ENCODE results near the gene CEMIP.

Gene CEMIP

DNA sequence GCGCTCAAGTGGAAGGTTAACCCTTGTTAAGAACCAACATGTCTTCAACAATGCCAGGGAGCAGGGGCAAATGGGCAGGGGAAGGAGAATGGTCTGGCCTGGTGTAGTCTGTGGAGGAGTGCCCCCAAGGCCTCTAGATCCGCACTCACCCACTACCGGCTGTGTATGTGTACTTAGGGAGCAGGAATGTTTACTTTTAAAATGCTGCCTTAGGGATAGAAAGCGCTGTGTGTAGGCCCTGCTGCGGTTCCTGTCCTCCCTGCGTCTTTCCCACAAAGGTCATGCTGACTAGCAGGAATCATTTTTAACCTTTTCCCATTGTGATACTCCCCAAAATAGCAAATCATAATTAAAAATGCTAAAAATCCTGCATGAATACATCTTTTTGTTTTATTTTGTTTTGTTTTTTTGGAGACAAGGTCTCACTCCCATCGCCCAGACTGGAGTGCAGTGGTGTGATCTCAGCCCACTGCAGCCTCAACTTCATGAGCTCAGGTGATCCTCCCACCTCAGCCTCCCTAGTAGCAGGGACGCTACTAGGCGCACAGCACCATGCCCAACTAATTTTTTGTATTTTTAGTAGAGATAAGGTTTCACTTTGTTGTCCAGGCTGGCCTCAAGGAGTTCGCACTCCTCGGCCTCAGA lies 35.9 kb upstream of the CEMIP start:
- H3K4me1 ChIP-seq (ENCODE audit: control insufficient read depth, insufficient read depth, low read length): peaks cover 4% of the 10 kb centered on the region
- no peak overlapping the region for H3K27ac ChIP-seq (ENCODE audit: low read length)
- no CpG with 5 or more reads among the region's 11 CpGs for WGBS (ENCODE audit: insufficient coverage, insufficient read length)

DNA sequence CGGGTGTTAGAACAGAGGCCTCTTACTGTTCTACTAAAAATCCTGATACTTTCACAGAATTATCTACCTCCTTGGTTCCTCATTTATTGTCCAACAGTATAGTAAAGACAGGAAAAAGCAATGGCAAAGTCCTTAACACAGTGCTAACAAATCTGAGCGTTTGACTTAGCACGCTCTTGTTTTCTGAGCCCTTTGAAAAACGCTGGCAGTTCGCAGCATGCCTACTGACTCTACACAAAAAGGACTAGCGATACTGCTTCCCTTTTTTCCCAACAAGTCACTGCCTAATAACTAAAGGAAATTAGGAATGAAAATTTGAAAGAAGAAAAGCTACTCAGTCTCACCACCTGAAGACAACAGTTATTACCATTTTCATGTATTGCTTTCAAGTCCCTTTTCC lies 34.8 kb upstream of the CEMIP start:
- H3K27me3 ChIP-seq (ENCODE audit: control insufficient read depth, insufficient read depth, low read length): no peaks in the 10 kb centered on the region
- H3K36me3 ChIP-seq (ENCODE audit: control insufficient read depth, insufficient read depth, low read length): no peaks in the 10 kb centered on the region
- no peaks in the 10 kb centered on the region for H3K9me3 ChIP-seq (ENCODE audit: control insufficient read depth, insufficient read depth, low read length)
- no peak overlapping the region for H3K27ac ChIP-seq (ENCODE audit: low read length)
- peaks cover 4% of the 10 kb centered on the region for H3K4me1 ChIP-seq (ENCODE audit: control insufficient read depth, insufficient read depth, low read length)
- WGBS (ENCODE audit: insufficient coverage, insufficient read length): no CpG with 5 or more reads among the region's 6 CpGs
- no peak overlapping the region for H3K4me3 ChIP-seq (ENCODE audit: low read length)
- DNase-seq (ENCODE audit: low read depth, low spot score): no peak

More for the DNA sequence above, 35.9 kb upstream of the CEMIP start:
- Histone ChIP-seq H3K27me3 (ENCODE audit: control insufficient read depth, insufficient read depth, low read length) (no peaks in the 10 kb centered on the region), H3K36me3 (ENCODE audit: control insufficient read depth, insufficient read depth, low read length) (no peaks in the 10 kb centered on the region), H3K9me3 (ENCODE audit: control insufficient read depth, insufficient read depth, low read length) (no peaks in the 10 kb centered on the region), H3K4me3 (ENCODE audit: low read length) (no peak overlapping the region)
- DNase-seq (ENCODE audit: low read depth, low spot score): no peak

DNA sequence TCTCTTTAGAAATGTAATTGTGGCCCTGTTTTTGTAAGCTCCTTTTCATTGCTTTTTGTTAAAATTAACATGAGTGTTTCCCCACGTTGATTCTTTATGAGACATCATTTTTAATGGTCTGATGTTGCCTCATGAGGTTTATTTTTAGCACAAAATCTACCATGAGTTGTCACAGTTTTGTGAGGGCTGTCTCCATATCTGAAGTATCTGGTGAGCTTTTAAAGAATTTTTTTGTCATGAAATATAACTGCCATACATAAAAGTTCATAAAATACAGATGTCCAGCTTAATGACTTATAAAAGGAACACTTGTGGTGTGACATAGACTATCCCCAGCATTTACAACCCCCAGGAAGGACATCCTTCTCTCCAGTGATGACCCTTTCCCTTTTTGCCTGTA lies 34.3 kb upstream of the CEMIP start:
- Histone ChIP-seq H3K4me1 (ENCODE audit: control insufficient read depth, insufficient read depth, low read length) (peaks cover 4% of the 10 kb centered on the region), H3K36me3 (ENCODE audit: control insufficient read depth, insufficient read depth, low read length) (no peaks in the 10 kb centered on the region), H3K9me3 (ENCODE audit: control insufficient read depth, insufficient read depth, low read length) (no peaks in the 10 kb centered on the region), H3K27ac (ENCODE audit: low read length) (no peak overlapping the region), H3K27me3 (ENCODE audit: control insufficient read depth, insufficient read depth, low read length) (no peaks in the 10 kb centered on the region), H3K4me3 (ENCODE audit: low read length) (no peak overlapping the region)
- no peak for DNase-seq (ENCODE audit: low read depth, low spot score)
- WGBS (ENCODE audit: insufficient coverage, insufficient read length): no CpG with 5 or more reads among the region's 1 CpG

DNA sequence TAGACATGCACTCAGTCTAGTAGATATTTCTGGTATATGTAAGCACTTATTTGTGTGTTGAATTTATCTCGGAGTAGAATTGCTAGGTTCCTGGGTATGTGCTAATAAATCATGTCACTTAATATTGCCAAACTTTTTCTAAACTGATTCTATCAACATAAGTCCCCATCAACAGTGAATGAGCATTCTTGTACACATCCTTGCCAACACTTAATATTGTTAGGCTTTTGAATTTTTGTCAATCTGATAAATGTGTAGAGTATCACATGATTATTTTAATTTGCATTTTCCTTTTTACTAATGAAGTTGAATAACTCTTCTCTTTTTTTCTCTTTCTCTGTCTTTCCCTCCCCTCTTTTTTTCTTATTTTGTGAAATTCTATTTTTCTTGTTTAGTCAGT lies 33.3 kb upstream of the CEMIP start:
- H3K4me3 ChIP-seq (ENCODE audit: low read length): no peak overlapping the region
- no peaks in the 10 kb centered on the region for H3K9me3 ChIP-seq (ENCODE audit: control insufficient read depth, insufficient read depth, low read length)
- peaks cover 4% of the 10 kb centered on the region for H3K4me1 ChIP-seq (ENCODE audit: control insufficient read depth, insufficient read depth, low read length)
- H3K27ac ChIP-seq (ENCODE audit: low read length): no peak overlapping the region
- no peak for DNase-seq (ENCODE audit: low read depth, low spot score)
- no CpG with 5 or more reads among the region's 1 CpG for WGBS (ENCODE audit: insufficient coverage, insufficient read length)
- no peaks in the 10 kb centered on the region for H3K36me3 ChIP-seq (ENCODE audit: control insufficient read depth, insufficient read depth, low read length)
- H3K27me3 ChIP-seq (ENCODE audit: control insufficient read depth, insufficient read depth, low read length): no peaks in the 10 kb centered on the region

DNA sequence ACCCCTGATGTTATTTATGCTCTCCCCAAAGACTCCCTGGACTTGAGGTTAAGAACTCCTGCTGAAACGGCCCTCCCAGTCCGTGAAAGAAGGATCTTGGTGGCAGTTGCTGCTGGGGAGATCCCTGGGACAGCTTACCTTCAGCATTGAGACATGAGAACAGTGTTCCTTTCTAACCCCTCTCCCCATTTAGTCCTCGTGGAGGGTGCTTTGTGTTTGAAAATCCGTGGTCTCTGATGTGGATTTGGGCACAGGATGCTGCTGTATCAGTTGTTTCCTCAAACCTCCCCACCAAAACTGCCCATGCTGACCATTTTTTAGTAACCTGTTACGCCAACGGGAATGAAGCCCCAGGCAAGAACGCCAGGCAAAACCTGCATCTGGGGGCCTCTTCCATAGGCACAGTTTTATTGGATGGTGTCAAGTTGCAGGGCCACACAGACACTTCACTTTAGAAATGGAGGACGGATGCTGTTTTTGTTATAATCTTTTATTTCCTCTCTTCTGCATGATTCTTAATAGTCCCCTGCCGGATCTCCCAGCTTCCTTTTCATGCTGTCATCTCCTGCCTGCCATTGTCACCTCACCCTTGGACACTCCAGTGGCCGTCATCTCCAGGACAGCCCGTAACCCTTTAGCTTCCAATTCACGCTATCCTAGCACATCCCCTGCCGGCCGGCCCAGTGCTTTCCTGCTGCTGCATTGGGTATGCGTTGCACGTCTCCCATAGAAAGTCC lies 31.7 kb upstream of the CEMIP start:
- Histone ChIP-seq H3K27me3 (ENCODE audit: control insufficient read depth, insufficient read depth, low read length) (no peaks in the 10 kb centered on the region), H3K9me3 (ENCODE audit: control insufficient read depth, insufficient read depth, low read length) (no peaks in the 10 kb centered on the region), H3K36me3 (ENCODE audit: control insufficient read depth, insufficient read depth, low read length) (no peaks in the 10 kb centered on the region), H3K27ac (ENCODE audit: low read length) (no peak overlapping the region), H3K4me3 (ENCODE audit: low read length) (no peak overlapping the region), H3K4me1 (ENCODE audit: control insufficient read depth, insufficient read depth, low read length) (peaks cover 4% of the 10 kb centered on the region)
- no peak for DNase-seq (ENCODE audit: low read depth, low spot score)
- no CpG with 5 or more reads among the region's 16 CpGs for WGBS (ENCODE audit: insufficient coverage, insufficient read length)

DNA sequence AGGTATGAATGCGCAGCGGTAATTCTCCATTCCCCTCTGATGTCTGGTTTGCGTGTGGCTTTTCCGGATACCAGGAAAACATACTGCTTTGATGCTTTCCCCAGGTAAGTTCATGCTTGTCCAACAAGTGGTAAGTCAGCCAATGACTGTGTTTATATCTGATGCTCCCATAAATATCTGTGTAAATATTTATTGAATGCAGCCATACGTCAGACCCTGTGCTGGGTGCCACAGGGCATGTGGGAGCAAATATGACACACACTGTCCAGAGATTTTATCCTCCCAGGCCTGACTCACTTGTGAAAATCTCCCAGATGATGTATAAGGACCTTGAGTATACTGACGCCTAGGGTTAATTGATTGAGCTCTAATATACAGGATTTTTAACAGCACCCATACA lies 29.6 kb upstream of the CEMIP start:
- DNase-seq (ENCODE audit: low read depth, low spot score): no peak
- Histone ChIP-seq H3K27ac (ENCODE audit: low read length) (no peak overlapping the region), H3K36me3 (ENCODE audit: control insufficient read depth, insufficient read depth, low read length) (no peaks in the 10 kb centered on the region)

DNA sequence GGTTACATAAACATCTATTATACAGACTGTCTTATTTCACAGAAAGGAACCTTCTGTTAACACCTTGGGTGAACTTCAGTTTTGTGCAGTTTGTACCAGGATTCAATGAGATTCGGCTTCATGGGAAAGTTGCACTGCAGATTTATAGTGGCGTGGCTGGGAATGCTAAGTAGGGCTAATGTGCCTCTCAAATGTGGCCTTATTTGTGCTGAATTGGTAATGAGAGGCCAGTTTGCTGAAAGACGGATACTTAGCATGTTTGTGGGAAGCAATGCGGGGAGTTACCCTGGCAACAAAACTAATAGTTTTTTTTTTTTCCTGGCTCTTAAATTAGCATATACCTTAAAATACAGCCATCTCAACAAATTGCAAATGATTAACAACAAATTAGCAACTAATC lies 28.6 kb upstream of the CEMIP start:
- no peak overlapping the region for H3K4me3 ChIP-seq (ENCODE audit: low read length)
- H3K4me1 ChIP-seq (ENCODE audit: control insufficient read depth, insufficient read depth, low read length): peaks cover 4% of the 10 kb centered on the region
- no peak overlapping the region for H3K27ac ChIP-seq (ENCODE audit: low read length)
- no peak for DNase-seq (ENCODE audit: low read depth, low spot score)
- no peaks in the 10 kb centered on the region for H3K36me3 ChIP-seq (ENCODE audit: control insufficient read depth, insufficient read depth, low read length)
- no peaks in the 10 kb centered on the region for H3K27me3 ChIP-seq (ENCODE audit: control insufficient read depth, insufficient read depth, low read length)
- no peaks in the 10 kb centered on the region for H3K9me3 ChIP-seq (ENCODE audit: control insufficient read depth, insufficient read depth, low read length)
- no CpG with 5 or more reads among the region's 4 CpGs for WGBS (ENCODE audit: insufficient coverage, insufficient read length)

More for the DNA sequence above, 29.6 kb upstream of the CEMIP start:
- Histone ChIP-seq H3K4me1 (ENCODE audit: control insufficient read depth, insufficient read depth, low read length) (peaks cover 4% of the 10 kb centered on the region), H3K4me3 (ENCODE audit: low read length) (no peak overlapping the region), H3K9me3 (ENCODE audit: control insufficient read depth, insufficient read depth, low read length) (no peaks in the 10 kb centered on the region), H3K27me3 (ENCODE audit: control insufficient read depth, insufficient read depth, low read length) (no peaks in the 10 kb centered on the region)
- WGBS (ENCODE audit: insufficient coverage, insufficient read length): no CpG with 5 or more reads among the region's 6 CpGs

DNA sequence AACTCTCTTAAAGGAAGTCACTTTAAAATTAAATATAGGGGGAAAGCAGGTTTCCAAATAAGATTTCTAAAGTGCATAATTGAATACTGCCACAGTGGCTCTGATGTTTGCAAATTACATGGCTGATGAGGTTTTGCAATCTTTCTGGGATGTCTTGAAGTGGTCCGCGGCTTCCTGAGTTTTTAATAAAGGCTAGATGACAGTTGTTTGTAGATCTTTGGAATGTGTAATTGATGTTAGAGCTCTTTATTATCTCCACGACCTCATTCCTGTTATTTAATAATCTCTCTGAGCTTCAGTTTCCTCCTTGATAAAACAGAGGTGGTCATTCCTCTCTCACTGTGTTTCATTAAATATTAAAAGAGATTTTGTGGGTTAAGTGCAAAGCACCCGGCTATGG lies 27.0 kb upstream of the CEMIP start:
- WGBS (ENCODE audit: insufficient coverage, insufficient read length): no CpG with 5 or more reads among the region's 4 CpGs
- Histone ChIP-seq H3K27me3 (ENCODE audit: control insufficient read depth, insufficient read depth, low read length) (no peaks in the 10 kb centered on the region), H3K4me1 (ENCODE audit: control insufficient read depth, insufficient read depth, low read length) (peaks cover 6% of the 10 kb centered on the region), H3K27ac (ENCODE audit: low read length) (no peak overlapping the region), H3K4me3 (ENCODE audit: low read length) (no peak overlapping the region), H3K9me3 (ENCODE audit: control insufficient read depth, insufficient read depth, low read length) (no peaks in the 10 kb centered on the region), H3K36me3 (ENCODE audit: control insufficient read depth, insufficient read depth, low read length) (no peaks in the 10 kb centered on the region)
- no peak for DNase-seq (ENCODE audit: low read depth, low spot score)

DNA sequence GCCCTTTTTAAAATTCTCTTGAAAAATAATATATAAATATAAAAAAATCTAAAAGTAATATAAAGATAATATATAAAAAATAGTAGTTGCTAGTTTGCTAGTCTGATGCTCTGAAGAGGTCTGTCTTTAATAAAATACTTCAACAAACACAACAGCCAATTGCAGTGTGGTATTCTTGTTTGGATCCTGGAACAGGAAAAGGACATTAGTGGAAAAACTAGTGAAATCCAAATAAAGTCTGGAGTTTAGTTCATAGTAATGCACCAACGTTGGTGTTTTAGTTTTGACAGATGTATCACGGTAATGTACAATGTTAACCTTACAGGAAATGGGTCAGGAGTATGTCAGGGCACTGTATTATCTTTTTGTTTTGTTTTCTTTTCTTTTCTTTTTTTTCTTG lies 26.0 kb upstream of the CEMIP start:
- H3K36me3 ChIP-seq (ENCODE audit: control insufficient read depth, insufficient read depth, low read length): no peaks in the 10 kb centered on the region
- H3K27me3 ChIP-seq (ENCODE audit: control insufficient read depth, insufficient read depth, low read length): no peaks in the 10 kb centered on the region
- no peaks in the 10 kb centered on the region for H3K9me3 ChIP-seq (ENCODE audit: control insufficient read depth, insufficient read depth, low read length)
- no peak overlapping the region for H3K4me3 ChIP-seq (ENCODE audit: low read length)
- WGBS (ENCODE audit: insufficient coverage, insufficient read length): no CpG with 5 or more reads among the region's 2 CpGs
- no peak overlapping the region for H3K27ac ChIP-seq (ENCODE audit: low read length)
- peaks cover 3% of the 10 kb centered on the region; the same call in 1 of the 2 replicates for H3K4me1 ChIP-seq (ENCODE audit: control insufficient read depth, insufficient read depth, low read length)
- no peak for DNase-seq (ENCODE audit: low read depth, low spot score)

DNA sequence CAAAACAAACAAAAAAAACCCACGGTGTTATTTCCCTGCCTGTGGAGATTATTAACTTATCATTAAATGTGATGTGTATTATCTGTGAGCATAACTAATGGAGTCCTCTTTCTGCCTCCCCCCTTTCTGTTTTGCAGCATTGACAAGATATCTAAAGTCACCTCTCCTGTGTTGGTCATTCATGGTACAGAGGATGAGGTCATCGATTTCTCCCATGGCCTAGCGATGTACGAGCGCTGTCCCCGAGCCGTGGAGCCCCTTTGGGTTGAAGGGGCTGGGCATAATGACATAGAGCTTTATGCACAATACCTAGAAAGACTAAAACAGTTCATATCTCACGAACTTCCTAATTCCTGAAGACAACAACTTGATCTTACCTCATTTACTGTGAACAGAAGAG lies 25.2 kb upstream of the CEMIP start:
- Histone ChIP-seq H3K4me1 (ENCODE audit: control insufficient read depth, insufficient read depth, low read length) (peaks cover 3% of the 10 kb centered on the region; the same call in 1 of the 2 replicates), H3K9me3 (ENCODE audit: control insufficient read depth, insufficient read depth, low read length) (no peaks in the 10 kb centered on the region), H3K4me3 (ENCODE audit: low read length) (no peak overlapping the region), H3K27me3 (ENCODE audit: control insufficient read depth, insufficient read depth, low read length) (no peaks in the 10 kb centered on the region), H3K36me3 (ENCODE audit: control insufficient read depth, insufficient read depth, low read length) (no peaks in the 10 kb centered on the region), H3K27ac (ENCODE audit: low read length) (no peak overlapping the region)
- no peak for DNase-seq (ENCODE audit: low read depth, low spot score)
- WGBS (ENCODE audit: insufficient coverage, insufficient read length): no CpG with 5 or more reads among the region's 8 CpGs

DNA sequence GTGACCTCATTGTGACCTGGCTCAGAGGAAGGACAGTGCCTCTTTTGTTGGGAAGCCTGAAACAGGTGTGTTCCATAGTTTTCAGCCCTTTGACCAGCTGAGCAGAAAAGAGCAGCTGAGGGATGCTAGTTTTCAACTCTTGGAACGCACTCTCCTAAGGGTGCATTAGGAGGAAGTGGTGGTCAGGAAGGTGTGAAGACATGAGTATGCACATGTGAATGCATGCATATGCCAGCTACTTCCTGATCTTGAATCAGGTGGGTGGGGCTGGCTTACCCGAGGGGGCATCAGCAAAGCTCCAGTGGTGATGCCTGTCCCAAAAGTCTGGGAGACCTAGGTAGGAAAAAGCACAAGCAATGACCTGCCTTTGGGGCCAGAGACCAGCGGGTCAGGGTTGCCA lies 23.3 kb upstream of the CEMIP start:
- Histone ChIP-seq H3K4me1 (ENCODE audit: control insufficient read depth, insufficient read depth, low read length) (peaks cover 3% of the 10 kb centered on the region; the same call in 1 of the 2 replicates), H3K9me3 (ENCODE audit: control insufficient read depth, insufficient read depth, low read length) (no peaks in the 10 kb centered on the region), H3K27me3 (ENCODE audit: control insufficient read depth, insufficient read depth, low read length) (no peaks in the 10 kb centered on the region), H3K36me3 (ENCODE audit: control insufficient read depth, insufficient read depth, low read length) (no peaks in the 10 kb centered on the region), H3K4me3 (ENCODE audit: low read length) (no peak overlapping the region), H3K27ac (ENCODE audit: low read length) (no peak overlapping the region)
- DNase-seq (ENCODE audit: low read depth, low spot score): no peak
- no CpG with 5 or more reads among the region's 3 CpGs for WGBS (ENCODE audit: insufficient coverage, insufficient read length)
